Osteocyte (in vitro differentiated cells): ENCODE measurements around the gene ARHGEF38. TPM values are rescaled to one million over a fixed set of nuclear protein-coding genes. Genes with fewer than 3 reads are reported as not detected.

Experiments
- DNase-seq: peaks from one replicate; pipeline ENCODE4 v3.0.0; 2021; ENCODE audit warnings: mixed read lengths; ENCODE audit not compliant: unreplicated experiment; ENCODE audit errors: extremely low spot score
- H3K27ac Mint-ChIP-seq: one replicate; pipeline ENCODE4 v1.8.0; 2021; ENCODE audit warnings: mild to moderate bottlenecking, mixed read lengths; ENCODE audit not compliant: unreplicated experiment
- H3K27me3 Mint-ChIP-seq: one replicate; pipeline ENCODE4 v1.8.0; 2021; ENCODE audit warnings: mixed read lengths; ENCODE audit not compliant: unreplicated experiment
- H3K36me3 Mint-ChIP-seq: one replicate; pipeline ENCODE4 v1.8.0; 2021; ENCODE audit warnings: mixed read lengths; ENCODE audit not compliant: unreplicated experiment
- H3K4me1 Mint-ChIP-seq: one replicate; pipeline ENCODE4 v1.8.0; 2021; ENCODE audit warnings: mixed read lengths; ENCODE audit not compliant: unreplicated experiment
- H3K4me3 Mint-ChIP-seq: one replicate; pipeline ENCODE4 v1.8.0; 2021; ENCODE audit warnings: mild to moderate bottlenecking, moderate library complexity, mixed read lengths; ENCODE audit not compliant: unreplicated experiment
- H3K9me3 Mint-ChIP-seq: one replicate; pipeline ENCODE4 v1.8.0; 2021; ENCODE audit warnings: mixed read lengths; ENCODE audit not compliant: unreplicated experiment
- total RNA-seq: library from RNA; stranded (reverse); gene quantifications from 2 replicates; pipeline ENCODE4 v1.2.1, GENCODE V29; 2021
- TF ChIP-seq, protein P1 (sequence below): fragments of 200-600 bp; sonication (generic); IDR thresholded peaks from 2 replicates; pipeline ENCODE4 v1.5.0; 2021; ENCODE audit warnings: antibody characterized with exemption, mild to moderate bottlenecking, moderate library complexity

The ARHGEF38 gene
- total RNA-seq, 1 donor from 2014 or later = not detected

DNA sequence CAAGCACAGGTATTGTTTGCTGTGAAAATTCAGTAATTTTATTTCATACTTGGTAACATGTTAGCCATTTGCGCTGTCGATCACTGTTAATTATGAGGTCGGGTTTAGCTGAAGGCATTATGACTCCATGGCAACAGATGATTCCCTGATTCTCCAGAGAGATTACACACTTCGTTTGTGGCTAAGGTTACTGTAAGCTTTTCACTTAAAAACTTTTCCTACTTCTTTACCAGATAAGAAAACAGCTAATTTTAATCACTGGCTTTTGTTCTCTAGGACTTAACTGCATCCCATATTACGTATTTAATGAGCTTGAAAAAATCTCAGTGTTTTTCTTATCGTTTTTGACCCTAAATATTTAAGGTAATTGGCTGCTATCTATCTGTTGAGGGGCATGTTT lies 158.3 kb downstream of the ARHGEF38 start:
- Mint-ChIP-seq H3K27ac (no peak overlapping the region), H3K4me1 (peaks cover 26% of the 10 kb centered on the region), H3K27me3 (no peaks in the 10 kb centered on the region), H3K4me3 (no peak overlapping the region), H3K9me3 (no peaks in the 10 kb centered on the region), H3K36me3 (peaks cover 5% of the 10 kb centered on the region)
- TF ChIP-seq, protein P1, sequence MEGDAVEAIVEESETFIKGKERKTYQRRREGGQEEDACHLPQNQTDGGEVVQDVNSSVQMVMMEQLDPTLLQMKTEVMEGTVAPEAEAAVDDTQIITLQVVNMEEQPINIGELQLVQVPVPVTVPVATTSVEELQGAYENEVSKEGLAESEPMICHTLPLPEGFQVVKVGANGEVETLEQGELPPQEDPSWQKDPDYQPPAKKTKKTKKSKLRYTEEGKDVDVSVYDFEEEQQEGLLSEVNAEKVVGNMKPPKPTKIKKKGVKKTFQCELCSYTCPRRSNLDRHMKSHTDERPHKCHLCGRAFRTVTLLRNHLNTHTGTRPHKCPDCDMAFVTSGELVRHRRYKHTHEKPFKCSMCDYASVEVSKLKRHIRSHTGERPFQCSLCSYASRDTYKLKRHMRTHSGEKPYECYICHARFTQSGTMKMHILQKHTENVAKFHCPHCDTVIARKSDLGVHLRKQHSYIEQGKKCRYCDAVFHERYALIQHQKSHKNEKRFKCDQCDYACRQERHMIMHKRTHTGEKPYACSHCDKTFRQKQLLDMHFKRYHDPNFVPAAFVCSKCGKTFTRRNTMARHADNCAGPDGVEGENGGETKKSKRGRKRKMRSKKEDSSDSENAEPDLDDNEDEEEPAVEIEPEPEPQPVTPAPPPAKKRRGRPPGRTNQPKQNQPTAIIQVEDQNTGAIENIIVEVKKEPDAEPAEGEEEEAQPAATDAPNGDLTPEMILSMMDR = no peak
- DNase-seq = no peak

DNA sequence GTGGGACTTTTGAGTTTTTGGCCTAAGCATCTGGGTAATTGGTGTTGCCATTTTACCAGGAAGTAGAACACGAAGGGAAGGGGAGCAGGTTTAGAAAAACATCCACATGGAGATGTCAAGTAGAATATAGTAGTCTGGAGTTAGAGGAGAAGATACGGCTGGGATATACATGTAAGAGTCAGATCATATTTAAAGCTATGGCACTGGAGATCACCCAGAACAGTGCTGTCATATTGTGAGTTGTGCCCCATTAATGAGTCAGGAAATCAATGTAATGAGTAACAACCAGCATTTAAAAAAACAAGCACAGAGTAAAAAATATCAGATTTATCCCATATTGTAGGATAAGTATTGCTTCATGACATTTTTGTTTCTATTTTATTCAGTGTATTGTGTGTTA lies 160.3 kb downstream of the ARHGEF38 start:
- H3K4me3 Mint-ChIP-seq = no peak overlapping the region
- no peaks in the 10 kb centered on the region for H3K36me3 Mint-ChIP-seq
- no peaks in the 10 kb centered on the region for H3K9me3 Mint-ChIP-seq
- DNase-seq = no peak
- H3K27me3 Mint-ChIP-seq = no peaks in the 10 kb centered on the region
- peaks cover 15% of the 10 kb centered on the region for H3K4me1 Mint-ChIP-seq
- no peak overlapping the region for H3K27ac Mint-ChIP-seq
- TF ChIP-seq, protein P1 = no peak

DNA sequence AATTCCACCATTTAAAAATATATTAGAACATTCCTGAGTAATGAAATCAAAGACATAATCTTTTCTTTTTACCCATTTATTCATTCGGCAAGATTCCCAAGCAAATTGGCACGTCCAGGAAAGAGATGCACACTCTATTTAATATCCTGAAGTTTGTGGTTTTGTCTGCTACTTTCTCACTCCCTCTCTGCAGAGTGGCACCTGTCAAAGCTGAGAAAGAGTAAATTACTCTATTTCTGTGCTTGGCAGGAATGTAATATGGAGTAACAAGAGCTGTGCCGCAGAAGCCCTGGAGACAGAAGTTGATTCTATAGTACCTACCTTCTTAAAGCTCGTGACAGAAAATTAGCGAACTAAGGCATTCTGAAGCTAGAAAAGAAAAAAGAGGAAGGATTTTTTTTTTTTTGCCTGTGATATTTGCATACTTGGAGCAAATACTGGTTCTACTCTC lies 161.7 kb downstream of the ARHGEF38 start:
- Mint-ChIP-seq H3K4me1 (peaks cover 13% of the 10 kb centered on the region), H3K27ac (no peak overlapping the region), H3K27me3 (no peaks in the 10 kb centered on the region), H3K36me3 (no peaks in the 10 kb centered on the region), H3K9me3 (no peaks in the 10 kb centered on the region), H3K4me3 (no peak overlapping the region)
- DNase-seq = no peak
- TF ChIP-seq, protein P1 = no peak

DNA sequence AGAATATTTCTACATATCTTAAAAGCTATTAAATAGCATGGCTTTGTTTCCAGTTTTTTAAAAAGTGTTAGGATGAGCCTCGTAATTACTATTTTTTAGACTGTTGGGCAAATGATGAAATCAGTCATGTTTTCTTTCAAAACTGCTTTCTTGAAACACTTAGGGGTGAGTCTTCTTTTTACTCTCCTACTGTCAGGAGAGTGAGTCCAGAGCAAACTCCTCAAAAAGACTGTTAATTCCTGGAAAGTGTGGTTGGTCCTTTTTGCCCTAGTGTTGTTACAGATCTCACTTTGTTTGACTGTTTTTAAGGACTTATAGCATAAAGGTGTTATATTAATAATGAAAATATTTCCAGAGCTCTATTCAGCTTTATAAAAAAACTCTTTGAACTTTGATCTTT lies 162.5 kb downstream of the ARHGEF38 start:
- TF ChIP-seq, protein P1 = no peak
- no peak for DNase-seq
- H3K4me1 Mint-ChIP-seq = peaks cover 5% of the 10 kb centered on the region
- H3K4me3 Mint-ChIP-seq = no peak overlapping the region
- H3K9me3 Mint-ChIP-seq = no peaks in the 10 kb centered on the region
- no peaks in the 10 kb centered on the region for H3K36me3 Mint-ChIP-seq
- no peaks in the 10 kb centered on the region for H3K27me3 Mint-ChIP-seq
- no peak overlapping the region for H3K27ac Mint-ChIP-seq

DNA sequence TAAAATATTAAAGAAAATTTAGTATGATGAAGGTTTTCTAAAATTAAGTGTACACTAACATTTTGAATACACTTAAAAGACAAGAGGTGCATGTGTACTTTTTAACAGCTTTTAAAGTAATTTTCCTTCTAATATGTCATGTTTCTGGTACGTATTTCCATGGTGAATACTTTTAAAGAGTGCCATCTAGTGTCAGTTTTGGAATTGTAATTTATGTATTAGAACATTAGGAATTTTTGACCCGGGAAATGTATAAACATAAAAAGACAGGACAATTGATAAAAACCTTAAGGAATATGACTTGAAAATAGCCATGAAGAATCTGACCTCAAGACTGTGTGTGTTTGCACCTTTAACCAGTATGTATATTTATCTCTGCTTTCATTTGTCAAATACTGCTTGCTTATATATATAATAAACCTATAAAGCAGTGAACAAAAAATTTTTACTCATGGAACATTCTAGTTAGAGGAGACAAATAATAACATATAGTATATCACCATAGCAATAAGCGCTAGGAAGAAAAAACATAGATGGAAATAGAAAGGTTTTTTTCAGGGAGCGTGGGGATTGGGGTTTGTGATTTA lies 163.4 kb downstream of the ARHGEF38 start:
- H3K4me3 Mint-ChIP-seq = no peak overlapping the region
- H3K27me3 Mint-ChIP-seq = no peaks in the 10 kb centered on the region
- H3K9me3 Mint-ChIP-seq = no peaks in the 10 kb centered on the region
- TF ChIP-seq, protein P1 = peak; percentile 65
- H3K36me3 Mint-ChIP-seq = no peaks in the 10 kb centered on the region
- no peak overlapping the region for H3K27ac Mint-ChIP-seq
- no peak for DNase-seq
- peaks cover 4% of the 10 kb centered on the region for H3K4me1 Mint-ChIP-seq
